ENCODE results near the gene MYO18A. TPM values are rescaled to one million over a fixed set of nuclear protein-coding genes. Genes with fewer than 3 reads are reported as not detected.

Gene MYO18A
- total and polyA plus RNA-seq, 2 of the 4 experiments (the other 2 are of a cell fraction) = 22.4 to 39.1 TPM

DNA sequence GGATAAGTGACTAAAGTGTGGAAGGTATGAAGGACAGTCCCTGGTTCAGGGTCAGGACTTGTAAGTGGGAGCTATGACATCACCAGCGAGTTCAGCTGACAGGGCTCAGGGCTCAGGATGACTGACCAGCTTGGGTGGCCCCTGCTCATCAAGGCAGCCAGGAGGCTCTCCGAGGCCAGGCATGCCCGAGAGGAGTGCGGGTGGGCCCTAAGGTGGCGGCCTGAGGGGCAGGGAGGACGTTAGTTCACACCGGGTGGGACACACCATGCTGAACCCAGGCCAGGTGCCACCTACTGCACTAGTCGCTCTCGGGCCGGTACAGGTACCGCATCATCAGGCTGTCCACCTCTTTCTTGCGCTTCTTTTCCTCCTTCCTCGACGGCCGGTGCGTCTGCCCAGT, 100.8 kb downstream of the MYO18A start:
- no peak for TF ChIP-seq MAZ (IDR thresholded peaks at IDR 0.05; ENCODE audit: borderline replicate concordance, low read depth, low read length)
- no peak for TF ChIP-seq BHLHE40 (IDR thresholded peaks at IDR 0.05; ENCODE audit: low read depth, low read length)
- TF ChIP-seq MXI1 (IDR thresholded peaks at IDR 0.05; ENCODE audit: borderline replicate concordance, low read depth, low read length) = no peak
- TF ChIP-seq RCOR1 (IDR thresholded peaks at IDR 0.05; ENCODE audit: insufficient replicate concordance, low read length) = no peak
- TF ChIP-seq, protein P1, sequence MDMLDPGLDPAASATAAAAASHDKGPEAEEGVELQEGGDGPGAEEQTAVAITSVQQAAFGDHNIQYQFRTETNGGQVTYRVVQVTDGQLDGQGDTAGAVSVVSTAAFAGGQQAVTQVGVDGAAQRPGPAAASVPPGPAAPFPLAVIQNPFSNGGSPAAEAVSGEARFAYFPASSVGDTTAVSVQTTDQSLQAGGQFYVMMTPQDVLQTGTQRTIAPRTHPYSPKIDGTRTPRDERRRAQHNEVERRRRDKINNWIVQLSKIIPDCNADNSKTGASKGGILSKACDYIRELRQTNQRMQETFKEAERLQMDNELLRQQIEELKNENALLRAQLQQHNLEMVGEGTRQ (IDR thresholded peaks at IDR 0.05; ENCODE audit: low read depth, low read length) = no peak
- TF ChIP-seq RFX5 (IDR thresholded peaks at IDR 0.05; ENCODE audit: low read depth, low read length) = no peak
- TF ChIP-seq FOS (IDR thresholded peaks at IDR 0.05; ENCODE audit: low read depth, low read length) = no peak
- TF ChIP-seq RAD21 (IDR thresholded peaks at IDR 0.05; ENCODE audit: low read length) = no peak
- TF ChIP-seq, protein P2, sequence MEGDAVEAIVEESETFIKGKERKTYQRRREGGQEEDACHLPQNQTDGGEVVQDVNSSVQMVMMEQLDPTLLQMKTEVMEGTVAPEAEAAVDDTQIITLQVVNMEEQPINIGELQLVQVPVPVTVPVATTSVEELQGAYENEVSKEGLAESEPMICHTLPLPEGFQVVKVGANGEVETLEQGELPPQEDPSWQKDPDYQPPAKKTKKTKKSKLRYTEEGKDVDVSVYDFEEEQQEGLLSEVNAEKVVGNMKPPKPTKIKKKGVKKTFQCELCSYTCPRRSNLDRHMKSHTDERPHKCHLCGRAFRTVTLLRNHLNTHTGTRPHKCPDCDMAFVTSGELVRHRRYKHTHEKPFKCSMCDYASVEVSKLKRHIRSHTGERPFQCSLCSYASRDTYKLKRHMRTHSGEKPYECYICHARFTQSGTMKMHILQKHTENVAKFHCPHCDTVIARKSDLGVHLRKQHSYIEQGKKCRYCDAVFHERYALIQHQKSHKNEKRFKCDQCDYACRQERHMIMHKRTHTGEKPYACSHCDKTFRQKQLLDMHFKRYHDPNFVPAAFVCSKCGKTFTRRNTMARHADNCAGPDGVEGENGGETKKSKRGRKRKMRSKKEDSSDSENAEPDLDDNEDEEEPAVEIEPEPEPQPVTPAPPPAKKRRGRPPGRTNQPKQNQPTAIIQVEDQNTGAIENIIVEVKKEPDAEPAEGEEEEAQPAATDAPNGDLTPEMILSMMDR (conservative IDR thresholded peaks at IDR 0.05; ENCODE audit: low read depth, low read length) = no peak
- TF ChIP-seq NFE2L2 (IDR thresholded peaks at IDR 0.05; ENCODE audit: low read depth, low read length) = no peak
- no peak for TF ChIP-seq ELK1 (IDR thresholded peaks at IDR 0.05; ENCODE audit: borderline replicate concordance, low read depth, low read length)
- Histone ChIP-seq H2BK15ac (ENCODE audit: low read depth, low read length) (no peak overlapping the region), H4K8ac (ENCODE audit: low read depth in 2 of 2, low read length in 2 of 2) (no peak overlapping the region), H3K27ac (ENCODE audit: insufficient read depth, low read length) (no peak overlapping the region), H4K20me1 (ENCODE audit: insufficient read depth, low read length) (no peaks in the 10 kb centered on the region; the same call in 1 of the 2 replicates), H3K4me1 (ENCODE audit: control insufficient read depth, insufficient read depth, low read length) (no peaks in the 10 kb centered on the region), H2AK9ac (replicated peaks; ENCODE audit: low read depth, low read length, poor library complexity) (no peak overlapping the region), H2AK5ac (ENCODE audit: low read depth, low read length) (no peak overlapping the region), H3K4ac (ENCODE audit: low read depth, low read length) (no peak overlapping the region), H4K5ac (ENCODE audit: low read depth, low read length) (no peak overlapping the region), H2BK5ac (ENCODE audit: low read depth, low read length, poor library complexity, severe bottlenecking) (no peak overlapping the region), H3K14ac (replicated peaks; ENCODE audit: low read depth, low read length) (no peak overlapping the region), H2AFZ (replicated peaks; ENCODE audit: low read length, poor library complexity) (no peak overlapping the region), H3K9me3 (ENCODE audit: control insufficient read depth, insufficient read depth, low read length) (no peaks in the 10 kb centered on the region), H3K56ac (ENCODE audit: extremely low read depth, insufficient read depth, low read length) (no peak overlapping the region), H3K27me3 (ENCODE audit: control insufficient read depth, insufficient read depth, low read length) (no peaks in the 10 kb centered on the region), H3K18ac (ENCODE audit: low read depth, low read length) (no peak overlapping the region), H3K23ac (ENCODE audit: low read depth, low read length) (no peak overlapping the region), H2BK20ac (ENCODE audit: low read depth, low read length) (no peak overlapping the region), H3K79me1 (ENCODE audit: low read depth in 1 of 2, low read length in 2 of 2) (no peaks in the 10 kb centered on the region), H2BK120ac (ENCODE audit: low read depth, low read length) (no peak overlapping the region), H3K9ac (ENCODE audit: low read depth, low read length) (no peak overlapping the region), H3K9me1 (ENCODE audit: insufficient read depth, low read length) (peaks cover 6% of the 10 kb centered on the region; the same call in 1 of the 2 replicates), H3K4me2 (ENCODE audit: low read depth, low read length) (no peak overlapping the region), H3K4me3 (ENCODE audit: insufficient read depth, low read depth, low read length) (no peak overlapping the region), H3K36me3 (ENCODE audit: control insufficient read depth, insufficient read depth, low read length) (peaks cover 43% of the 10 kb centered on the region), H4K91ac (ENCODE audit: insufficient read depth, low read depth, low read length) (no peak overlapping the region)
- dilution Hi-C loops (cut with HindIII; ENCODE audit: low sequenced_read_pairs, unreplicated experiment) = no loop called here
- CTCF ChIA-PET = interaction anchor here (1.1 kb wide), 1 partner anchor 114 kb away, joined by 3 read pairs; no protein-coding TSS in a partner anchor
- POLR2A ChIA-PET (ENCODE audit: unreplicated experiment) = no interaction called here
- BruUV-seq (replicated peaks) = no TSS peak
- ATAC-seq (ENCODE audit: low read depth) (no peak), DNase-seq (no peak)
- intact Hi-C loops (cut with micrococcal nuclease) = no loop called here
- in situ Hi-C loops (cut with MboI; ENCODE audit: low sequenced_read_pairs) = no loop called here
- WGBS, 2 experiments (ENCODE audit: extremely low coverage in 2 of 2, insufficient read length in 1 of 2) = 96% methylated on average over 11 of the region's 16 CpGs; no CpG with 5 or more reads in 1 of the 2 experiments

Data from IMR-90 (cell line).